ENCODE measurements around the gene GRM3.

GRM3 gene

GRCh38 chr7:86904949-86905834, 261.5 kb downstream of the GRM3 start:
- DNase-seq (ENCODE audit: low spot score): no peak

GRCh38 chr7:86908948-86909347, 265.2 kb downstream of the GRM3 start:
- DNase-seq (ENCODE audit: low spot score): no peak

GRCh38 chr7:86911659-86912058, 267.9 kb downstream of the GRM3 start:
- DNase-seq (ENCODE audit: low spot score): no peak

- no peak for DNase-seq (ENCODE audit: low spot score)
These were observed 270.0 kb downstream of the GRM3 start for GRCh38 chr7:86913709-86914108.

All from left forelimb (tissue), 1 donor.